Esophagus squamous epithelium (tissue), 5 donors: ENCODE results near the gene CDKAL1. TPM values are rescaled to one million over a fixed set of nuclear protein-coding genes. Genes with fewer than 3 reads are reported as not detected.

Experiments
- DNase-seq: peaks from one replicate; lab custom pipeline; 2025; lab: John Stamatoyannopoulos, UW
- H3K27ac ChIP-seq, 4 donors: fragments of 200-600 bp; sonication (generic); one replicate each; pipeline ENCODE4 v1.5.1; 2016 to 2019; ENCODE audit warnings: mild to moderate bottlenecking in 1 of 4
- H3K27me3 ChIP-seq, 4 donors: fragments of 200-600 bp; sonication (generic); 1 replicate in 3 of 4; 2 replicates in 1 of 4; pipeline versions ENCODE4 v1.5.1 to v1.6.0; 2017 to 2021; ENCODE audit warnings: antibody characterized with exemption in 1 of 4
- H3K36me3 ChIP-seq, 3 donors: fragments of 200-600 bp; sonication (generic); one replicate each; pipeline ENCODE4 v1.5.1; 2016 to 2019
- H3K4me1 ChIP-seq, 3 donors: fragments of 200-600 bp; sonication (generic); one replicate each; pipeline ENCODE4 v1.5.1; 2017 to 2019
- H3K4me3 ChIP-seq, 4 donors: fragments of 200-600 bp; sonication (generic); 1 replicate in 3 of 4; 2 replicates in 1 of 4; pipeline ENCODE4 v1.5.1; 2016 to 2019; ENCODE audit warnings: mild to moderate bottlenecking in 2 of 4, moderate library complexity in 1 of 4
- H3K9me3 ChIP-seq, 3 donors: fragments of 200-600 bp; sonication (generic); one replicate each; pipeline ENCODE4 v1.5.1; 2016 to 2019
- CTCF ChIP-seq, 6 experiments: fragments of 450-650 bp in 4 of 6; fragments of 200-600 bp in 2 of 6; sonication (generic) in 2 of 6; IDR thresholded peaks; one replicate each; pipeline ENCODE4 v1.5.1; 2016 to 2019; ENCODE audit warnings: antibody characterized with exemption in 6 of 6, mild to moderate bottlenecking in 4 of 6, moderate library complexity in 4 of 6
- POLR2A ChIP-seq, 4 donors: fragments of 450-650 bp; IDR thresholded peaks; one replicate each; pipeline ENCODE4 v1.6.1; 2017; ENCODE audit warnings: antibody characterized with exemption in 4 of 4, mild to moderate bottlenecking in 4 of 4, moderate library complexity in 3 of 4
- WGBS, 2 donors: methylation state at CpG; one replicate each; pipeline ENCODE4 v1.1.5; 2018; 5-methylcytosine and 5-hydroxymethylcytosine counted together
- intact Hi-C: fragments of 100-400 bp; cut with DNase I; formaldehyde crosslinking; loops from one replicate; pipeline ENCODE4 v1.15.0; 2022
- total RNA-seq, 4 donors: library from RNA; depleted of rRNA; stranded (reverse); fragments of >200 nt; gene quantifications; one replicate each; pipeline ENCODE4 v1.1.0, GENCODE V29; 2016
- donor health status: DM: yes; HTN: yes; CAD: no.

The CDKAL1 gene
- total RNA-seq, 4 donors from 2014 or later = 6.5 to 13.0 (median 10.7) TPM

DNA sequence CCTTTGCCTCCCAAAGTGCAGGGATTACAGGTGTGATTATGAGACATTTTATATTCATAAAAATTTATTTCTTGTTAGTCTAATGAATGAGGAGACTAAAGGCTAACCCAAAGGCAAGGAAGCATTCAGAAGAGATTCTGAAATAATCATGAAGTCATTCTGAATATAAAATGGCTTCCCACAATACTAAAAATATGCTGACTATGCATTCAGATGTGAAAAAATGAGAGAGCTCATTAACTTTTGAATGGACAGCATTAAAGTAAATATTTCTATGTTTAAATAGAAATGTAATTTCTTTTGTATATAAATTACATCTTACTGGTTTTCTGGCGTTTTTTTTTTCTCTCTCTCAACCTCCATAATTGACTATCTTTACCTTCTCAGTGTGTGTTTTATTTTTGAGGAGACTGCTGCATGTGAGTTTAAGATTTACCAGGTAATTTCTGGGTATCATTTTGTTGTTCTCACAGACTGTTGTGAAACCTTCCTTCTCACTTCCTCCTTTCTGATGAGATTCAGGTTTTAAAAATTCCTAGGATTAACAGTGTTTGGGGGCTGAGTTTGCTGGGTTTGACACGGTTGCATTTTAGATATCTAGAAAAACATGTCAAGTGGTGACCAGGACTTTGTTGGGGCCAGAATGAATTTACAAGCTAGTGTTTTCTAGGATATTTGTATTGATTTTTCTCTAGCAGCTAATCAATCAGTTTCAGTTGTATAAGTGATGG is 316.6 kb downstream of the CDKAL1 start:
- Histone ChIP-seq H3K9me3 (no peaks in the 10 kb centered on the region), H3K27ac (no peak overlapping the region), H3K4me3 (no peak overlapping the region), H3K27me3 (no peaks in the 10 kb centered on the region), H3K36me3 (no peaks in the 10 kb centered on the region), H3K4me1 (no peaks in the 10 kb centered on the region)
- no peak for DNase-seq
- WGBS, 2 donors = 75 to 76% methylated on average over 2 of the region's 2 CpGs
- no peak for TF ChIP-seq CTCF (IDR thresholded peaks at IDR 0.05)
- TF ChIP-seq POLR2A (IDR thresholded peaks at IDR 0.05) = no peak
- intact Hi-C loops = no loop called here

GRCh38 chr6:20851795-20852194 is 317.5 kb downstream of the CDKAL1 start:
- Histone ChIP-seq H3K9me3 (no peaks in the 10 kb centered on the region), H3K27me3 (no peaks in the 10 kb centered on the region), H3K4me1 (no peaks in the 10 kb centered on the region), H3K36me3 (no peaks in the 10 kb centered on the region), H3K27ac (no peak overlapping the region), H3K4me3 (no peak overlapping the region)
- TF ChIP-seq POLR2A (IDR thresholded peaks at IDR 0.05) = no peak
- no peak for TF ChIP-seq CTCF (IDR thresholded peaks at IDR 0.05)
- DNase-seq = no peak
- intact Hi-C loops = no loop called here
- WGBS, 2 donors = 63 to 74% methylated on average over 1 of the region's 1 CpG

GRCh38 chr6:20853828-20854227 is 319.6 kb downstream of the CDKAL1 start:
- WGBS, 2 donors = 78 to 80% methylated on average over 3 of the region's 3 CpGs
- Histone ChIP-seq H3K4me3 (no peak overlapping the region), H3K9me3 (no peaks in the 10 kb centered on the region), H3K27me3 (no peaks in the 10 kb centered on the region), H3K4me1 (no peaks in the 10 kb centered on the region), H3K27ac (no peak overlapping the region), H3K36me3 (no peaks in the 10 kb centered on the region)
- no peak for DNase-seq
- intact Hi-C loops = no loop called here
- TF ChIP-seq CTCF (IDR thresholded peaks at IDR 0.05) (no peak), POLR2A (IDR thresholded peaks at IDR 0.05) (no peak)

DNA sequence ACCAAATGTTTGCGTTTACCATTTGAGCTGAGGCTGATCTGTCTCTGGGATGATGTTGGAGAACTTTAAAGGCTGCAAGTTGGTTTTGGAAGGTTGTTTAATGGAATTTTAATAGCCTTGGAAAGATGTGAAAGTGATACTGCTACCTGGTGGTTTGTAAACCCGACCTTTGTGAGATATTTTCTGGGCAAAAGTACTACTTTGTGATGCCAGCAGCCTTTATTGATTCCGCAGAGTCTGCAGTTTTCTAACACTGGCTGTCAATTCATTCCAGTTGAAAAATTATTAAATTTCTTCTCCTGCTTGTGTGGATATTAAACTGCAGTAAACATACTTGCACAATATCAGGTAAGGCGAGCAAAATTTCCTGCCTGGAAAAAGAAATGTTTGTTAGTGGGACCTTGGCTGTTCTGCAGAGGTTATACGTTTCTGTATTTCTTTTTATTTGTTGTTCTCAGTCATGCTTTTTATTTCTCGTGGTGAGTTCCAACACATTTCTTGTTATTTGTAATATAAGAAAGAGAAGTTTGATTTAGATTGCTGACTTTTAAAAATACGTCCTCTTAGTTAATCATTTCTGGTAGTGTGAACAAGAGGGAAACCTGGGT is 322.5 kb downstream of the CDKAL1 start:
- intact Hi-C loops = no loop called here
- H3K4me1 ChIP-seq = no peaks in the 10 kb centered on the region
- WGBS, 2 donors = 82 to 88% methylated on average over 7 of the region's 7 CpGs
- H3K27me3 ChIP-seq = no peaks in the 10 kb centered on the region
- H3K36me3 ChIP-seq = no peaks in the 10 kb centered on the region
- no peak for TF ChIP-seq CTCF (IDR thresholded peaks at IDR 0.05)
- no peak for TF ChIP-seq POLR2A (IDR thresholded peaks at IDR 0.05)
- H3K27ac ChIP-seq = no peak overlapping the region
- no peak for DNase-seq
- no peaks in the 10 kb centered on the region for H3K9me3 ChIP-seq
- H3K4me3 ChIP-seq = no peak overlapping the region

- no peaks in the 10 kb centered on the region for H3K9me3 ChIP-seq
- H3K36me3 ChIP-seq = no peaks in the 10 kb centered on the region
- WGBS, 2 donors = 80 to 100% methylated on average over 1 of the region's 1 CpG
- no peak overlapping the region for H3K4me3 ChIP-seq
- no peak for TF ChIP-seq POLR2A (IDR thresholded peaks at IDR 0.05)
- TF ChIP-seq CTCF (IDR thresholded peaks at IDR 0.05) = no peak
- no peaks in the 10 kb centered on the region for H3K27me3 ChIP-seq
- no peak overlapping the region for H3K27ac ChIP-seq
- no peaks in the 10 kb centered on the region for H3K4me1 ChIP-seq
- intact Hi-C loops = no loop called here
- DNase-seq = no peak
Observed at GRCh38 chr6:20861481-20861880, 327.2 kb downstream of the CDKAL1 start.
